Fibroblast of peridontal ligament (primary cell): ENCODE data around the gene KIF26B.
"Not testable (repeated sequence)": the region's sequence is repeated elsewhere in the genome, so short reads cannot be mapped to it uniquely, and the experiment has no call there.

Experiments
- DNase-seq: peaks from one replicate; pipeline ENCODE4 v3.0.0-alpha.2; 2010; ENCODE audit errors: extremely low read depth

Gene KIF26B

GRCh38 chr1:245323765-245324164, 169.0 kb downstream of the KIF26B start:
- DNase-seq, result not testable (repeated sequence)

- no peak for DNase-seq
Observed at GRCh38 chr1:245325922-245326795, 171.4 kb downstream of the KIF26B start.

GRCh38 chr1:245327360-245327759, 172.6 kb downstream of the KIF26B start:
- DNase-seq, result no peak

GRCh38 chr1:245327842-245328241, 173.1 kb downstream of the KIF26B start:
- DNase-seq, result no peak

- no peak for DNase-seq
Observed at GRCh38 chr1:245330951-245331350, 176.2 kb downstream of the KIF26B start.

- DNase-seq, result no peak
Observed at GRCh38 chr1:245332085-245332484, 177.3 kb downstream of the KIF26B start.

- DNase-seq, result no peak
Observed at GRCh38 chr1:245332513-245332912, 177.7 kb downstream of the KIF26B start.

- no peak for DNase-seq
Observed at GRCh38 chr1:245334235-245334634, 179.4 kb downstream of the KIF26B start.

- no peak for DNase-seq
Observed at GRCh38 chr1:245334827-245335490, 180.2 kb downstream of the KIF26B start.

- DNase-seq, result not testable (repeated sequence)
Observed at GRCh38 chr1:245335684-245336083, 180.9 kb downstream of the KIF26B start.

- no peak for DNase-seq
Observed at GRCh38 chr1:245336149-245336983, 181.6 kb downstream of the KIF26B start.

- not testable (repeated sequence) for DNase-seq
Observed at GRCh38 chr1:245336984-245337355, 182.2 kb downstream of the KIF26B start.

- DNase-seq, result no peak
Observed at GRCh38 chr1:245337829-245338484, 183.2 kb downstream of the KIF26B start.

GRCh38 chr1:245338485-245338877, 183.7 kb downstream of the KIF26B start:
- no peak for DNase-seq

- DNase-seq, result no peak
Observed at GRCh38 chr1:245341743-245342142, 187.0 kb downstream of the KIF26B start.

GRCh38 chr1:245345191-245345884, 190.6 kb downstream of the KIF26B start:
- DNase-seq, result no peak

- DNase-seq, result no peak
Observed at GRCh38 chr1:245348626-245349025, 193.8 kb downstream of the KIF26B start.

- no peak for DNase-seq
Observed at GRCh38 chr1:245353411-245353810, 198.6 kb downstream of the KIF26B start.

GRCh38 chr1:245353915-245354775, 199.4 kb downstream of the KIF26B start:
- no peak for DNase-seq
